Activated naive CD4-positive, alpha-beta T cell treated with anti-CD3 and anti-CD28 coated beads, Interleukin-2, amount 50 U/mL, for 24 hours (primary cell): ENCODE data around the gene SLC17A1.

Experiments used
- H3K27ac Mint-ChIP-seq: one replicate; pipeline ENCODE4 v1.8.0; 2021; ENCODE audit warnings: mild to moderate bottlenecking, mixed read lengths
- H3K27me3 Mint-ChIP-seq: one replicate; pipeline ENCODE4 v1.8.0; 2021; ENCODE audit warnings: mixed read lengths
- H3K36me3 Mint-ChIP-seq: one replicate; pipeline ENCODE4 v1.8.0; 2021; ENCODE audit warnings: mixed read lengths
- H3K4me1 Mint-ChIP-seq: one replicate; pipeline ENCODE4 v1.8.0; 2021; ENCODE audit warnings: mixed read lengths
- H3K4me3 Mint-ChIP-seq: one replicate; pipeline ENCODE4 v1.8.0; 2021; ENCODE audit warnings: mild to moderate bottlenecking, mixed read lengths
- H3K9me3 Mint-ChIP-seq: one replicate; pipeline ENCODE4 v1.8.0; 2021; ENCODE audit warnings: mixed read lengths

SLC17A1 gene

GRCh38 chr6:25851961-25852360 lies 20.1 kb upstream of the SLC17A1 start:
- H3K36me3 Mint-ChIP-seq = no peaks in the 10 kb centered on the region
- H3K27me3 Mint-ChIP-seq = peaks cover 3% of the 10 kb centered on the region
- H3K4me3 Mint-ChIP-seq = no peak overlapping the region
- H3K9me3 Mint-ChIP-seq = no peaks in the 10 kb centered on the region
- H3K4me1 Mint-ChIP-seq = peaks cover 13% of the 10 kb centered on the region
- H3K27ac Mint-ChIP-seq = no peak overlapping the region

- Mint-ChIP-seq H3K36me3 (no peaks in the 10 kb centered on the region), H3K4me1 (no peaks in the 10 kb centered on the region), H3K4me3 (no peak overlapping the region), H3K9me3 (no peaks in the 10 kb centered on the region), H3K27me3 (peaks cover 7% of the 10 kb centered on the region), H3K27ac (no peak overlapping the region)
Observed at GRCh38 chr6:25844518-25844917, 12.7 kb upstream of the SLC17A1 start.

- H3K4me1 Mint-ChIP-seq = no peaks in the 10 kb centered on the region
Observed at GRCh38 chr6:25842526-25842925, 10.7 kb upstream of the SLC17A1 start.

GRCh38 chr6:25835442-25836283 lies 3.8 kb upstream of the SLC17A1 start:
- Mint-ChIP-seq H3K36me3 (no peaks in the 10 kb centered on the region), H3K9me3 (no peaks in the 10 kb centered on the region), H3K4me3 (no peak overlapping the region), H3K27me3 (peaks cover 5% of the 10 kb centered on the region), H3K27ac (no peak overlapping the region), H3K4me1 (no peaks in the 10 kb centered on the region)

More at GRCh38 chr6:25842526-25842925, 10.7 kb upstream of the SLC17A1 start:
- Mint-ChIP-seq H3K27me3 (peaks cover 8% of the 10 kb centered on the region), H3K9me3 (no peaks in the 10 kb centered on the region), H3K4me3 (no peak overlapping the region), H3K36me3 (no peaks in the 10 kb centered on the region), H3K27ac (no peak overlapping the region)

- peaks cover 7% of the 10 kb centered on the region for H3K27me3 Mint-ChIP-seq
- no peak overlapping the region for H3K4me3 Mint-ChIP-seq
- no peaks in the 10 kb centered on the region for H3K36me3 Mint-ChIP-seq
- no peaks in the 10 kb centered on the region for H3K9me3 Mint-ChIP-seq
- H3K27ac Mint-ChIP-seq = no peak overlapping the region
- no peaks in the 10 kb centered on the region for H3K4me1 Mint-ChIP-seq
Observed at GRCh38 chr6:25834950-25835349, 3.1 kb upstream of the SLC17A1 start.

GRCh38 chr6:25833136-25833535 lies 1.3 kb upstream of the SLC17A1 start:
- Mint-ChIP-seq H3K27ac (no peak overlapping the region), H3K4me1 (no peaks in the 10 kb centered on the region), H3K9me3 (no peaks in the 10 kb centered on the region), H3K27me3 (peaks cover 5% of the 10 kb centered on the region), H3K36me3 (no peaks in the 10 kb centered on the region), H3K4me3 (no peak overlapping the region)

GRCh38 chr6:25832670-25833069 lies 818 bp upstream of the SLC17A1 start:
- no peaks in the 10 kb centered on the region for H3K9me3 Mint-ChIP-seq
- no peaks in the 10 kb centered on the region for H3K4me1 Mint-ChIP-seq
- H3K27ac Mint-ChIP-seq = no peak overlapping the region
- H3K4me3 Mint-ChIP-seq = no peak overlapping the region
- peaks cover 7% of the 10 kb centered on the region for H3K27me3 Mint-ChIP-seq
- no peaks in the 10 kb centered on the region for H3K36me3 Mint-ChIP-seq

GRCh38 chr6:25832307-25832662 lies 433 bp upstream of the SLC17A1 start:
- H3K4me3 Mint-ChIP-seq = no peak overlapping the region
- no peak overlapping the region for H3K27ac Mint-ChIP-seq
- no peaks in the 10 kb centered on the region for H3K9me3 Mint-ChIP-seq
- no peaks in the 10 kb centered on the region for H3K4me1 Mint-ChIP-seq
- peaks cover 7% of the 10 kb centered on the region for H3K27me3 Mint-ChIP-seq
- H3K36me3 Mint-ChIP-seq = no peaks in the 10 kb centered on the region

GRCh38 chr6:25830458-25830857 lies 1.4 kb downstream of the SLC17A1 start:
- H3K36me3 Mint-ChIP-seq = peaks cover 2% of the 10 kb centered on the region
- H3K4me3 Mint-ChIP-seq = no peak overlapping the region
- H3K27me3 Mint-ChIP-seq = peaks cover 16% of the 10 kb centered on the region
- H3K4me1 Mint-ChIP-seq = no peaks in the 10 kb centered on the region
- H3K27ac Mint-ChIP-seq = no peak overlapping the region
- H3K9me3 Mint-ChIP-seq = peaks cover 10% of the 10 kb centered on the region

- Mint-ChIP-seq H3K27me3 (peaks cover 21% of the 10 kb centered on the region), H3K36me3 (peaks cover 4% of the 10 kb centered on the region), H3K4me3 (no peak overlapping the region), H3K27ac (no peak overlapping the region), H3K4me1 (no peaks in the 10 kb centered on the region), H3K9me3 (peaks cover 20% of the 10 kb centered on the region)
Observed at GRCh38 chr6:25829375-25829774, 2.5 kb downstream of the SLC17A1 start.

- Mint-ChIP-seq H3K36me3 (peaks cover 4% of the 10 kb centered on the region), H3K27ac (no peak overlapping the region), H3K27me3 (peaks cover 23% of the 10 kb centered on the region), H3K4me1 (no peaks in the 10 kb centered on the region), H3K4me3 (no peak overlapping the region), H3K9me3 (peaks cover 19% of the 10 kb centered on the region)
Observed at GRCh38 chr6:25821341-25821740, 10.5 kb downstream of the SLC17A1 start.

GRCh38 chr6:25816252-25816651 lies 15.6 kb downstream of the SLC17A1 start:
- Mint-ChIP-seq H3K4me1 (no peaks in the 10 kb centered on the region), H3K36me3 (no peaks in the 10 kb centered on the region), H3K27me3 (peaks cover 12% of the 10 kb centered on the region), H3K9me3 (no peaks in the 10 kb centered on the region), H3K4me3 (no peak overlapping the region), H3K27ac (no peak overlapping the region)

- no peaks in the 10 kb centered on the region for H3K9me3 Mint-ChIP-seq
- H3K4me3 Mint-ChIP-seq = no peak overlapping the region
- no peaks in the 10 kb centered on the region for H3K4me1 Mint-ChIP-seq
- no peaks in the 10 kb centered on the region for H3K36me3 Mint-ChIP-seq
- peaks cover 11% of the 10 kb centered on the region for H3K27me3 Mint-ChIP-seq
- no peak overlapping the region for H3K27ac Mint-ChIP-seq
Observed at GRCh38 chr6:25815194-25815593, 16.7 kb downstream of the SLC17A1 start.

GRCh38 chr6:25804804-25805203 lies 27.0 kb downstream of the SLC17A1 start:
- H3K9me3 Mint-ChIP-seq = no peaks in the 10 kb centered on the region
- H3K4me3 Mint-ChIP-seq = no peak overlapping the region
- H3K4me1 Mint-ChIP-seq = no peaks in the 10 kb centered on the region
- H3K36me3 Mint-ChIP-seq = no peaks in the 10 kb centered on the region
- no peak overlapping the region for H3K27ac Mint-ChIP-seq
- peaks cover 23% of the 10 kb centered on the region for H3K27me3 Mint-ChIP-seq

- H3K27me3 Mint-ChIP-seq = peaks cover 21% of the 10 kb centered on the region
- H3K4me3 Mint-ChIP-seq = no peak overlapping the region
- no peaks in the 10 kb centered on the region for H3K4me1 Mint-ChIP-seq
- H3K36me3 Mint-ChIP-seq = no peaks in the 10 kb centered on the region
- no peak overlapping the region for H3K27ac Mint-ChIP-seq
- no peaks in the 10 kb centered on the region for H3K9me3 Mint-ChIP-seq
Observed at GRCh38 chr6:25801436-25801835, 30.4 kb downstream of the SLC17A1 start.

GRCh38 chr6:25794784-25795183 lies 37.1 kb downstream of the SLC17A1 start:
- Mint-ChIP-seq H3K27ac (no peak overlapping the region), H3K4me3 (no peak overlapping the region), H3K9me3 (no peaks in the 10 kb centered on the region), H3K36me3 (no peaks in the 10 kb centered on the region), H3K27me3 (peaks cover 6% of the 10 kb centered on the region), H3K4me1 (no peaks in the 10 kb centered on the region)

GRCh38 chr6:25793970-25794369 lies 37.9 kb downstream of the SLC17A1 start:
- no peaks in the 10 kb centered on the region for H3K9me3 Mint-ChIP-seq
- no peak overlapping the region for H3K4me3 Mint-ChIP-seq
- no peaks in the 10 kb centered on the region for H3K36me3 Mint-ChIP-seq
- no peak overlapping the region for H3K27ac Mint-ChIP-seq
- H3K27me3 Mint-ChIP-seq = peaks cover 4% of the 10 kb centered on the region
- no peaks in the 10 kb centered on the region for H3K4me1 Mint-ChIP-seq
